ENCODE data around the gene HSD3B1.
"Not testable (repeated sequence)": the region's sequence is repeated elsewhere in the genome, so short reads cannot be mapped to it uniquely, and the experiment has no call there.

Gene HSD3B1

GRCh38 chr1:119554183-119554582 lies 47.2 kb downstream of the HSD3B1 start:
- DNase-seq = peak; percentile 77

GRCh38 chr1:119556423-119556822 lies 49.4 kb downstream of the HSD3B1 start:
- DNase-seq = no peak

- DNase-seq = not testable (repeated sequence)
Observed at GRCh38 chr1:119560402-119560801, 53.4 kb downstream of the HSD3B1 start.

- DNase-seq = no peak
Observed at GRCh38 chr1:119564548-119564947, 57.5 kb downstream of the HSD3B1 start.

Data from NCI-H1417 treated with DMSO at 0.1 percent for 48 hours (cell line).